Measurements from ENCODE around the gene PPP1R12B.
"Not testable (repeated sequence)": the region's sequence is repeated elsewhere in the genome, so short reads cannot be mapped to it uniquely, and the experiment has no call there.

The PPP1R12B gene

GRCh38 chr1:202625416-202626360, 277.2 kb downstream of the PPP1R12B start:
- in situ Hi-C loops (cut with MboI; ENCODE audit: low sequenced_read_pairs) = no loop called here

GRCh38 chr1:202627036-202627435, 278.5 kb downstream of the PPP1R12B start:
- in situ Hi-C loops (cut with MboI; ENCODE audit: low sequenced_read_pairs) = not testable (repeated sequence)

- in situ Hi-C loops (cut with MboI; ENCODE audit: low sequenced_read_pairs) = no loop called here
These were observed 279.5 kb downstream of the PPP1R12B start for GRCh38 chr1:202627841-202628565.

GRCh38 chr1:202628646-202629215, 280.2 kb downstream of the PPP1R12B start:
- in situ Hi-C loops (cut with MboI; ENCODE audit: low sequenced_read_pairs) = no loop called here

- in situ Hi-C loops (cut with MboI; ENCODE audit: low sequenced_read_pairs) = not testable (repeated sequence)
These were observed 280.8 kb downstream of the PPP1R12B start for GRCh38 chr1:202629257-202629811.

- in situ Hi-C loops (cut with MboI; ENCODE audit: low sequenced_read_pairs) = not testable (repeated sequence)
These were observed 281.6 kb downstream of the PPP1R12B start for GRCh38 chr1:202630096-202630495.

DNA sequence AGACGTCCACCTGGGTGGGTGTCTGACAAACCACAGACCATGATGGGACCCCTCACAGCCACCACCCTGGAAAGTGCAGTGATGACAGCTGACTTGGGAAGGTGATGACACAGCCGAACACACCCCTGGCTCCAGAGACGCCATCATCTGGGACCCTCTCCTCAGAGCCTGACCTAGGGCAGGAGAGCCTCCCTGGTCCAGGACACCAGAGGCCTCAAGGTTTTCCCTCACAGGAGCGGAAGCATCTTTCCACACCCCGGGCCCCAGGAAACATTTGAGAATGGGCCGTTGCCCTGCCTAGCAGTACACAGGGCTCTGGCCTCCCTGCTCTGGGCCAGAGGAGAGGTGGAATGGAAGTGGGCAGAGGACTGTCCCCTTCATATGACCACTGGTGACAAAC, 282.0 kb downstream of the PPP1R12B start:
- in situ Hi-C loops (cut with MboI; ENCODE audit: low sequenced_read_pairs) = no loop called here

GRCh38 chr1:202631076-202631923, 282.8 kb downstream of the PPP1R12B start:
- in situ Hi-C loops (cut with MboI; ENCODE audit: low sequenced_read_pairs) = no loop called here

- in situ Hi-C loops (cut with MboI; ENCODE audit: low sequenced_read_pairs) = no loop called here
These were observed 283.7 kb downstream of the PPP1R12B start for GRCh38 chr1:202632241-202632640.

- in situ Hi-C loops (cut with MboI; ENCODE audit: low sequenced_read_pairs) = not testable (repeated sequence)
These were observed 287.7 kb downstream of the PPP1R12B start for GRCh38 chr1:202636171-202636570.

GRCh38 chr1:202637321-202638018, 289.0 kb downstream of the PPP1R12B start:
- in situ Hi-C loops (cut with MboI; ENCODE audit: low sequenced_read_pairs) = not testable (repeated sequence)

DNA sequence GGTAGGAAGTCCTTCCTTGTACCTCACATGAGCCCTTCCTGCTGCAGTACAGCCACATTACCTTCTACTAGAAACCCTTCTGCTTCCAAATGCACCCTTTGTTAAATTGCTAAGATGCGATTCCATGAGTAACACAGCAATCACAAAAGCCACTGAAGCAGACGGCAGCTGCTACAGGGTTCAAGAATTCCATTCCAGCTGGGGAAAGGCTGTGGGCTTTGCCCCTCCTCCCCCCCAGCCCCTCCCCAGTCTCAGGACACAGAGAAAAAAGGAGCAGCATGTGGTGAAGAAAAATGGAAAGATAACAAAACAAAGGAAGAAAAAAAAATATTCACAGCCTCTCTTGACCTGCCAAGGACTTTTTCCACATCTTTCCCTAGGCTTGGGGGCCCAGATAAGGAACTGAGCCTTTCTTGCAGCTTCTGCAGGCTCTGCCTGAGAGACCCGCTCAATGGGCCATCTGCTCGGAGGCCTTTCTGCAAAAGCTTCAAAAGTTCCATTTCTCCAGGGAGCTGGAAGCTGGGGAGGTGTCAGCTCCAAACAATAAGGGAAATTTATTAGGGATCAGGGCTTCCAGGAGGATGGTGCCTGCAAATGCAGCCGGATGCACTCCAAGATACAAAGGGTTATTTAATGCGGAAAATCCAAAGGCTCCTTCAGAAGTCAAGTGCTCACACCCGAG, 289.7 kb downstream of the PPP1R12B start:
- in situ Hi-C loops (cut with MboI; ENCODE audit: low sequenced_read_pairs) = no loop called here

DNA sequence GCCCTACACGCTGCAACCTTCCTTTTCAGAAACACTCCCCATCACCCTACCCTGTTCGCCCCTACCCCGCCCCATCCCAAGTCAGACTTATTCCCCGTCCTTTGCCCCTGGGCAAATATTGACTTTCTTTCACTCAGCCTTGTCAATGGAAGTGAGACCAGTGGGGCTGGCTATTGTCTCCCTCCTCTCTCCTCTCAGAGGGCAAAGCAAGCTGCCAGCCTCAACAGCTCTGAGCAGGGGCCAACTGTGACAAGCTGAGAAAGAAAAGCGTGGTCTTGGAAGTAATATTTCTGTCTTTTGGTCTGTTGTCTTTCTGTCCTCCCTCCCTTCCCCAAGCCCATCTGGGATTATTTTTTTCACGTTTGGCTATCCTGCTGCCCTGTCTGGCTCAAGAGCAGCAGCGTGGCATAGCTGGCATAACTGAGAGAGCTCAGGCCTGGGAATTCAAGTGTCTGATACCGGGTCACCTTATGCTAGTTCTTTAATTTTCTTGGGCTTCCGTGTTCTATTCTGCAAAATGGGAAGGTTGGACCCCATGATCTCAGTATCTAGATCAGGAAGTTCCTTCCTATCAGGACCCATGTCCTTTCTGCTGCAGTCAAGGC, 290.3 kb downstream of the PPP1R12B start:
- in situ Hi-C loops (cut with MboI; ENCODE audit: low sequenced_read_pairs) = not testable (repeated sequence)

DNA sequence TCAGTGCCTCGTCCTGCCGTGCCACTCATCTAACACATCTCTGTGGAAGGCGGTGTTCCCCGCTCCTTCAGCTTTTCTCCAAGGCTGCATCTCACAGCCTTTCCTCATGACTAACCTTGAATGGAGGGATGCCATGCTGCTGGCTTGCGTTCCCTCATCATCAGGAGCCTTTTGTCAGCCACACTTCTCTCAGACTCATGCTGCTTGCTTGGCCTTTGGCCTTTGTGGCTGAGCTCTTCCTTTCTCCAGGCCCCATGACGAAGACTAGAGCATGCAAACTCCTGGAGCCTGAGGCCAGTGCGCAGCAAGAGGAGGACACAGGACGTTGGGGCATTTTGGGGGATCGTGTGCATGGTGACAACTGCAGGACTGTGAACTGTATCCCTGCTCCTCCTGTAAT, 291.0 kb downstream of the PPP1R12B start:
- in situ Hi-C loops (cut with MboI; ENCODE audit: low sequenced_read_pairs) = no loop called here

- in situ Hi-C loops (cut with MboI; ENCODE audit: low sequenced_read_pairs) = no loop called here
These were observed 293.7 kb downstream of the PPP1R12B start for GRCh38 chr1:202642212-202642611.

All from HL-60/S4 (cell line).